ENCODE data around the gene ATG10.

ATG10 gene

DNA sequence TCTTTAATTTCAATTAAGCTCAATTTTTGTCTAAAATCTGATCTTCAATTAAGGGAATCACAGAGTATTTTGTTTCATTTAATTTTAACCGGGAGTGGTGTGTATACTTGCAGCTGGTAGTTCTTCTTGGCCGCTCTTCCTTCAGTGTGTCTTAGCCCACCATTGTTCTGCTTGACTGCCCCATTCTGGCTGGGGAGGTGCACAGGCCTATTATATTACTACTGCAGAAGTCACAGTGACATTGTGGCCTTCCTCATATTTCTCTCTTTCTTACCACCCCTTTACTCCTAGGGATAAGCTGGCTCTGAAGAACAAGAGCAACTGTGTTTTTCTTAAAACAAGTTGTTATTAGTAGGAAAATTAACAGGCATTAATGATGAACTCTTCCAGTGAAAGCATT lies 123.7 kb downstream of the ATG10 start:
- H3K4me3 ChIP-seq (ENCODE audit: low read depth in 1 of 2, low read length in 1 of 2): no peak overlapping the region
- no peaks in the 10 kb centered on the region for H3K9me3 ChIP-seq
- no peaks in the 10 kb centered on the region for H3K36me3 ChIP-seq
- no peaks in the 10 kb centered on the region for H3K4me1 ChIP-seq (ENCODE audit: control insufficient read depth in 1 of 2, insufficient read depth in 1 of 2, low read depth in 1 of 2, low read length in 1 of 2)
- no peak overlapping the region for H3K27ac ChIP-seq
- TF ChIP-seq, protein P1, sequence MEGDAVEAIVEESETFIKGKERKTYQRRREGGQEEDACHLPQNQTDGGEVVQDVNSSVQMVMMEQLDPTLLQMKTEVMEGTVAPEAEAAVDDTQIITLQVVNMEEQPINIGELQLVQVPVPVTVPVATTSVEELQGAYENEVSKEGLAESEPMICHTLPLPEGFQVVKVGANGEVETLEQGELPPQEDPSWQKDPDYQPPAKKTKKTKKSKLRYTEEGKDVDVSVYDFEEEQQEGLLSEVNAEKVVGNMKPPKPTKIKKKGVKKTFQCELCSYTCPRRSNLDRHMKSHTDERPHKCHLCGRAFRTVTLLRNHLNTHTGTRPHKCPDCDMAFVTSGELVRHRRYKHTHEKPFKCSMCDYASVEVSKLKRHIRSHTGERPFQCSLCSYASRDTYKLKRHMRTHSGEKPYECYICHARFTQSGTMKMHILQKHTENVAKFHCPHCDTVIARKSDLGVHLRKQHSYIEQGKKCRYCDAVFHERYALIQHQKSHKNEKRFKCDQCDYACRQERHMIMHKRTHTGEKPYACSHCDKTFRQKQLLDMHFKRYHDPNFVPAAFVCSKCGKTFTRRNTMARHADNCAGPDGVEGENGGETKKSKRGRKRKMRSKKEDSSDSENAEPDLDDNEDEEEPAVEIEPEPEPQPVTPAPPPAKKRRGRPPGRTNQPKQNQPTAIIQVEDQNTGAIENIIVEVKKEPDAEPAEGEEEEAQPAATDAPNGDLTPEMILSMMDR (IDR thresholded peaks at IDR 0.05): no peak
- no peaks in the 10 kb centered on the region for H3K27me3 ChIP-seq

DNA sequence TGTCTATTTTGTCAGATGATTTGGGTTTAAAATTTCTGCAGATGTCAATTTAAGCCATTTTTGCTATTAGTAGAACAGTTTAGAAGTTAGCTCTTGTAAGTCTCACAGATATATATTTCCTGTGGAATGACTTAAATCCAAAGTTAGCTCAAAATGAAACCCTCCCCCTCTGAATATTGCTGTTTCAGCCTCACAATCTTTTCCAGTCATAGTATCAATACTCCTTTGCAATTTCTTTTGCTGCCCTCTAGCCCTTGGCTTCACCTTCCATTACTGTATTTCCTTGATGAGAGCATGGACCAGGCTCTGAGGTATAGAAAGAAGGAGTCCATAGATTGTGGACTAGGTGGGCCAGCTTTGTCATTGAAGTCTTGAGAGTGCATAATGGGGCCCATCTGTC lies 124.4 kb downstream of the ATG10 start:
- TF ChIP-seq, protein P1 (IDR thresholded peaks at IDR 0.05): no peak
- Histone ChIP-seq H3K9me3 (no peaks in the 10 kb centered on the region), H3K27ac (no peak overlapping the region), H3K4me3 (ENCODE audit: low read depth in 1 of 2, low read length in 1 of 2) (no peak overlapping the region), H3K36me3 (no peaks in the 10 kb centered on the region), H3K27me3 (no peaks in the 10 kb centered on the region), H3K4me1 (ENCODE audit: control insufficient read depth in 1 of 2, insufficient read depth in 1 of 2, low read depth in 1 of 2, low read length in 1 of 2) (no peaks in the 10 kb centered on the region)

DNA sequence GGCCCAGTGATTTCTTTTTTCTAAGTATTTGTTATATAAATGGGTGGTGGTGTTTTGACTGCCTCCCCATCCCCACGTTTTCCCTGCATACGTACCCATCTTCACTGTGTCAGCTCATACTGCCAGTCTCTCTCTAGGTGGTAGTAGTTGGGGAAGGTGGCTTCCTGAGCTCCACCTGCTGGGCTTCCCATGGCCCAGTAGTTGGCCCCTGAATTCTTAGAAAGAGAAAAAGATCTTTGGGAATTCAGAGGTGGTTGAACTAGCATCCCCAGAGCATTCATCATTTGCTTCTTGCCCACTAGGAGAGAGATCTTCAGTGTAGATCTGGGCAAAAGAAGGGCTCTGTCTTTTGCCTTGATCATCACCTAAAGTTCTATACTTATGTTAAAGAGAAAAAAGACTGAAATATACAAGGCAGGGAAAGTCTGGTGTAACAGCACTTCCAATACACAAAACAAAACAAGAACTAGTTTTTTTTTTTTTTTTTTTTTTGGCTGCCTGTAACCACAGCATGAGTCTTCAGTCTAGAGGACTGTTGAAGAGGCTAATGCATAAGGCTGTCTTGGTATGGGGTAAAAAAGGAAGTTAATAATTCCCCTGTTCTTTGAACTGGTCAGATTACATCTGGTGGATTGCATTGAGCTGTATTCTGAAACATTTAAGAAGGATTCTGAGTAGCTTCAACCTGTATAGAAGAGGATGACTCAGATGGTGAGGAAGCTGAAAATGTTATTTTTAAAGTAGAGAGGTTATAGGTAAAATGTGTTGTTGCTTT lies 128.7 kb downstream of the ATG10 start:
- Histone ChIP-seq H3K27me3 (no peaks in the 10 kb centered on the region), H3K4me1 (ENCODE audit: control insufficient read depth in 1 of 2, insufficient read depth in 1 of 2, low read depth in 1 of 2, low read length in 1 of 2) (no peaks in the 10 kb centered on the region), H3K4me3 (ENCODE audit: low read depth in 1 of 2, low read length in 1 of 2) (no peak overlapping the region), H3K9me3 (no peaks in the 10 kb centered on the region), H3K36me3 (no peaks in the 10 kb centered on the region), H3K27ac (no peak overlapping the region)
- TF ChIP-seq, protein P1 (IDR thresholded peaks at IDR 0.05): no peak

DNA sequence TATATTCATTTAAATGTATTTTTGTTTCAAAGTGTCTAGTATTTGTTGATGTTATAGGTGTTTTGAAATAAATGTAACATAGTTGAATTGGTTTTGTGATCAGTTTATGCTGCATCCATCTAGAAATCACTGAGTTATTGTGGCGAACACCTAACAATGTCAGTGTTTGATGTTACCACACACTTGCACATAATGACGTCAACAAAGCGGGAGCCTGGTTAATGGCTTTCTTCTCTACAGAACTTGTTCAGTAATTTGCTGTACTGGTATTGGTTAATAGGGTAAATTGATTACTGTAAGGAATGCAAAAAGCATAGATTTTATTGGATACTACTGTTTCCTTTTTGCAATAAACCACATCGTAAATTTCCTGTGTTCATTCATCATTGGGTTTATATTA lies 133.0 kb downstream of the ATG10 start:
- Histone ChIP-seq H3K27me3 (no peaks in the 10 kb centered on the region), H3K36me3 (no peaks in the 10 kb centered on the region), H3K4me1 (ENCODE audit: control insufficient read depth in 1 of 2, insufficient read depth in 1 of 2, low read depth in 1 of 2, low read length in 1 of 2) (no peaks in the 10 kb centered on the region), H3K4me3 (ENCODE audit: low read depth in 1 of 2, low read length in 1 of 2) (no peak overlapping the region), H3K27ac (no peak overlapping the region), H3K9me3 (no peaks in the 10 kb centered on the region)
- TF ChIP-seq, protein P1 (IDR thresholded peaks at IDR 0.05): no peak

DNA sequence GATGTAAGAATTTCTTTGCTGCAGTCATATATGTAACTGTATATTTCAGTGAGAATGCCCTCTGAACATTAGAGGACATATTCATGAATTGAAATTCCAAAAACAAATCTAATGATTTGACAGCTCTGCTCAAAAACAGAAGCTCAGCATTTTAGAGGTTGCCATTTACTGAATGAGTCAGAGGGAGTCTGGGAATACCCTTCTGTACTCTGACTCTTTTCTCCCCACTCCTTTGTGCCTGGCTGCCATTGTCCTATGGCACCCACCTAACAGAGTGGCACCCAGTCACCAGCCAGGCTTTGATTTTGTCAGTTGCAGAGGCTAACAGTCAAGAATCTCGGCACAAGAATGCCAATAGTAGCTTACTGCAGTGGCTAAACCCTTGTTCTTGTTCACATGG lies 133.6 kb downstream of the ATG10 start:
- H3K27ac ChIP-seq: no peak overlapping the region
- TF ChIP-seq, protein P1 (IDR thresholded peaks at IDR 0.05): no peak
- no peaks in the 10 kb centered on the region for H3K9me3 ChIP-seq

More for the DNA sequence above, 133.6 kb downstream of the ATG10 start:
- no peaks in the 10 kb centered on the region for H3K36me3 ChIP-seq
- no peaks in the 10 kb centered on the region for H3K4me1 ChIP-seq (ENCODE audit: control insufficient read depth in 1 of 2, insufficient read depth in 1 of 2, low read depth in 1 of 2, low read length in 1 of 2)
- H3K4me3 ChIP-seq (ENCODE audit: low read depth in 1 of 2, low read length in 1 of 2): no peak overlapping the region
- no peaks in the 10 kb centered on the region for H3K27me3 ChIP-seq
